Stimulated activated naive CD4-positive, alpha-beta T cell (primary cell): ENCODE measurements around the gene FETUB.

Experiments used
- DNase-seq, 6 experiments: peaks; one replicate each; lab custom pipeline; 2025; lab: John Stamatoyannopoulos, UW

The FETUB gene

GRCh38 chr3:186639778-186640472, at the start of gene FETUB:
FETUB (plus strand) TSS chr3:186640399; CDS start chr3:186640461, 62 bp downstream.
- DNase-seq: no peak

- no peak for DNase-seq
These were observed 49.5 kb upstream of the FETUB start for GRCh38 chr3:186590580-186591295.

GRCh38 chr3:186592682-186593081, 47.5 kb upstream of the FETUB start:
- no peak for DNase-seq

- no peak for DNase-seq
These were observed 46.3 kb upstream of the FETUB start for GRCh38 chr3:186593862-186594261.

GRCh38 chr3:186594591-186595113, 45.5 kb upstream of the FETUB start:
- DNase-seq: no peak

- DNase-seq: no peak
These were observed 43.5 kb upstream of the FETUB start for GRCh38 chr3:186596568-186597287.

GRCh38 chr3:186598108-186598784, 42.0 kb upstream of the FETUB start:
- DNase-seq: no peak

GRCh38 chr3:186598794-186599141, 41.4 kb upstream of the FETUB start:
- no peak for DNase-seq

GRCh38 chr3:186599142-186599784, 40.9 kb upstream of the FETUB start:
- DNase-seq: no peak

- DNase-seq: no peak
These were observed 40.4 kb upstream of the FETUB start for GRCh38 chr3:186599785-186600166.

- no peak for DNase-seq
These were observed 39.3 kb upstream of the FETUB start for GRCh38 chr3:186600896-186601295.

GRCh38 chr3:186603159-186603558, 37.0 kb upstream of the FETUB start:
- no peak for DNase-seq

GRCh38 chr3:186605078-186605477, 35.1 kb upstream of the FETUB start:
- no peak for DNase-seq

- no peak for DNase-seq
These were observed 34.3 kb upstream of the FETUB start for GRCh38 chr3:186605561-186606545.

GRCh38 chr3:186608624-186609215, 31.5 kb upstream of the FETUB start:
- DNase-seq: no peak

- no peak for DNase-seq
These were observed 30.8 kb upstream of the FETUB start for GRCh38 chr3:186609247-186609868.

GRCh38 chr3:186612065-186612464, 28.1 kb upstream of the FETUB start:
- no peak for DNase-seq

GRCh38 chr3:186612721-186613636, 27.2 kb upstream of the FETUB start, which contains the start of gene AHSG:
AHSG (plus strand) TSS chr3:186613060; CDS start chr3:186613142, 82 bp downstream.
- no peak for DNase-seq
